ENCODE data around the gene UBA6.

- TF ChIP-seq, protein P1, sequence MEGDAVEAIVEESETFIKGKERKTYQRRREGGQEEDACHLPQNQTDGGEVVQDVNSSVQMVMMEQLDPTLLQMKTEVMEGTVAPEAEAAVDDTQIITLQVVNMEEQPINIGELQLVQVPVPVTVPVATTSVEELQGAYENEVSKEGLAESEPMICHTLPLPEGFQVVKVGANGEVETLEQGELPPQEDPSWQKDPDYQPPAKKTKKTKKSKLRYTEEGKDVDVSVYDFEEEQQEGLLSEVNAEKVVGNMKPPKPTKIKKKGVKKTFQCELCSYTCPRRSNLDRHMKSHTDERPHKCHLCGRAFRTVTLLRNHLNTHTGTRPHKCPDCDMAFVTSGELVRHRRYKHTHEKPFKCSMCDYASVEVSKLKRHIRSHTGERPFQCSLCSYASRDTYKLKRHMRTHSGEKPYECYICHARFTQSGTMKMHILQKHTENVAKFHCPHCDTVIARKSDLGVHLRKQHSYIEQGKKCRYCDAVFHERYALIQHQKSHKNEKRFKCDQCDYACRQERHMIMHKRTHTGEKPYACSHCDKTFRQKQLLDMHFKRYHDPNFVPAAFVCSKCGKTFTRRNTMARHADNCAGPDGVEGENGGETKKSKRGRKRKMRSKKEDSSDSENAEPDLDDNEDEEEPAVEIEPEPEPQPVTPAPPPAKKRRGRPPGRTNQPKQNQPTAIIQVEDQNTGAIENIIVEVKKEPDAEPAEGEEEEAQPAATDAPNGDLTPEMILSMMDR (IDR thresholded peaks at IDR 0.05), result no peak
- TF ChIP-seq ZFX (IDR thresholded peaks at IDR 0.05; ENCODE audit: borderline replicate concordance), result no peak
These were observed 9.6 kb downstream of the UBA6 start for GRCh38 chr4:67691328-67691727.
